Measurements from ENCODE around the gene SSUH2.

DNA sequence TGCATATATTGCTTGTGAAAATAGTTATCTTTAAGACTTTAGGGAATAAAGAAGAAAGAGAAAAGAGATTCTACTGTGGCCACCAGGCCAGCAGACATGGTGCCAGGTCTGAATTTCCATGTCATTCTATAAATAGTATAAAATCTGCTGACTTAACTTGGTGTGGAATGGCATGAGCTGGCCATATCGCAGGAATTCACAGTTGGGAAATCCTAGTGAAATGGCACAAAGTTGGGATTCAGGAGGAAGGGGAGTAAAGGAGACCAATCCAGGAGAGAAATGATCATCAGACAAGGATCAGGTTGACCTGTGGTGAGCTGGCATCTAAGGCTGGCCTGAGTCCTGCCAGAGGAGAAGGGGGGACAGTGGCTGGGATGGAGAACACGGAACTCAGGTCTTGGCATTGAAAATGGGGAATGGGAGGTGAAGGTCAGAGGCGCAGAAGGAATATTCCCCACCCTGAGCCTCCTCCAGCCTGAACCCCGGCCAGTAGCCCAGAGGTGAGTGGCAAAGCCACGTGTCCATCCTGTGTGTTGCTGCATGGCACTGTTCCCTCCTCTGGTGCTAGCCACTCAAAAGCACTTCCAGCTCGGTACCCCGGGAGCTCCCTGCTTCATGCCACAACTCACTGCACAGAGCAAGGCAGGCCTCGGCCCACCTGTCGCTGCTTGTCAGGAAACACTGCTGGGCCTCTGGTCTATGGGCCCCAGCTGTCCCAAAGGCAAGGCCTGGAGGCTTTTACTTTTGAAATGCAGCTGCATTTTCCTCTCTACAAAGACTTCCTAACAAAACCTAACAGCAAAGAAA, 51.4 kb downstream of the SSUH2 start:
- TF ChIP-seq, protein P1, sequence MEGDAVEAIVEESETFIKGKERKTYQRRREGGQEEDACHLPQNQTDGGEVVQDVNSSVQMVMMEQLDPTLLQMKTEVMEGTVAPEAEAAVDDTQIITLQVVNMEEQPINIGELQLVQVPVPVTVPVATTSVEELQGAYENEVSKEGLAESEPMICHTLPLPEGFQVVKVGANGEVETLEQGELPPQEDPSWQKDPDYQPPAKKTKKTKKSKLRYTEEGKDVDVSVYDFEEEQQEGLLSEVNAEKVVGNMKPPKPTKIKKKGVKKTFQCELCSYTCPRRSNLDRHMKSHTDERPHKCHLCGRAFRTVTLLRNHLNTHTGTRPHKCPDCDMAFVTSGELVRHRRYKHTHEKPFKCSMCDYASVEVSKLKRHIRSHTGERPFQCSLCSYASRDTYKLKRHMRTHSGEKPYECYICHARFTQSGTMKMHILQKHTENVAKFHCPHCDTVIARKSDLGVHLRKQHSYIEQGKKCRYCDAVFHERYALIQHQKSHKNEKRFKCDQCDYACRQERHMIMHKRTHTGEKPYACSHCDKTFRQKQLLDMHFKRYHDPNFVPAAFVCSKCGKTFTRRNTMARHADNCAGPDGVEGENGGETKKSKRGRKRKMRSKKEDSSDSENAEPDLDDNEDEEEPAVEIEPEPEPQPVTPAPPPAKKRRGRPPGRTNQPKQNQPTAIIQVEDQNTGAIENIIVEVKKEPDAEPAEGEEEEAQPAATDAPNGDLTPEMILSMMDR (IDR thresholded peaks at IDR 0.05): no peak
- TF ChIP-seq POLR2AphosphoS5 (IDR thresholded peaks at IDR 0.05) (no peak), EP300 (IDR thresholded peaks at IDR 0.05) (no peak), POLR2A (IDR thresholded peaks at IDR 0.05; ENCODE audit: low read depth) (no peak)

All from esophagus muscularis mucosa (tissue), 4 donors.